C4-2B (cell line): ENCODE measurements around the gene OR2F2.

ENCODE experiments used
- H3K27ac ChIP-seq: fragments of 450-650 bp; 2 replicates; pipeline ENCODE4 v1.5.1; 2017
- ZFX ChIP-seq: fragments of 450-650 bp; IDR thresholded peaks from 2 replicates; pipeline ENCODE4 v1.6.1; 2017
- TF ChIP-seq, protein P1 (sequence below): fragments of 450-650 bp; conservative IDR thresholded peaks from 2 replicates; pipeline ENCODE4 v1.5.1; 2017; ENCODE audit warnings: mild to moderate bottlenecking

OR2F2 gene

DNA sequence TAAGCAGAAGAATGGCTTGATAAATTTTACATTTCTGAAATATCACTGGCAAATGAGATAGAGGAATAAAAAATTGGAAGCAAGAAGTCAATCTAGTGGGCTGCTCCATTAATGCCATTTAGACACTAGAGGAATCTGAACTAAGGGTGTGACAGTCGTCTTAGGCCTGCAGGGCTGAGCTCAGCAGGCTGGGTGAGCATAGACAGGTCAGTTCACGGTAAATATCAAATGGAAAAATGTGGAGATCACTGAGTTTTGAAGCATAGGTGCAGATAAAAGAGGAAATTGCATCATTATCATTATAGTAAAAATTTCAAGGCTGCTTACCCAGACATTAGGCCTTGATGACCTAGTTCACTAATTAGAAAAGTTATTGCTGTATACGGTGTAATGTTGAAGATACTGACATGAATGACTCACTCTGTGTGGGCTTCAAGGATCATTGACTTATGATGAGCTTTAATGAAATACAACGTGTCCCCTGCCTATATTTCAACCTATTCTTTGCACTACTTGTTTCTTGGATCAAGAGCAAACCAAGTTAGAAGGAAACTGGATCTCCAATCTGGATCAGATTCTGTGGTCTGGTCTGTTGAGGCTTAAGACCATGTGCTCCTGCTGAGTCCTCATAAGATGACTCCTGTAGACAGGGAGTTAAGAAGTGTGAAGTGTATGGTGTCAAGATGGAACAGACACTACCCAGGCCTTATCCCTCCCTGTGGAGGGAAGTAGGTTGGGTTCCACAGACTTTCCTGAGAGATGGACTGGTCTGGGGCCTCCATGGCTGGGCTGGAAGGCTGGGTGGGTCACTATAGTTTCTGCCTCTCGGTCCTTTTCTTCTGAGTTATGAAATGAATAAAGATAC is 3.6 kb downstream of the OR2F2 start:
- no peak overlapping the region for H3K27ac ChIP-seq
- TF ChIP-seq, protein P1, sequence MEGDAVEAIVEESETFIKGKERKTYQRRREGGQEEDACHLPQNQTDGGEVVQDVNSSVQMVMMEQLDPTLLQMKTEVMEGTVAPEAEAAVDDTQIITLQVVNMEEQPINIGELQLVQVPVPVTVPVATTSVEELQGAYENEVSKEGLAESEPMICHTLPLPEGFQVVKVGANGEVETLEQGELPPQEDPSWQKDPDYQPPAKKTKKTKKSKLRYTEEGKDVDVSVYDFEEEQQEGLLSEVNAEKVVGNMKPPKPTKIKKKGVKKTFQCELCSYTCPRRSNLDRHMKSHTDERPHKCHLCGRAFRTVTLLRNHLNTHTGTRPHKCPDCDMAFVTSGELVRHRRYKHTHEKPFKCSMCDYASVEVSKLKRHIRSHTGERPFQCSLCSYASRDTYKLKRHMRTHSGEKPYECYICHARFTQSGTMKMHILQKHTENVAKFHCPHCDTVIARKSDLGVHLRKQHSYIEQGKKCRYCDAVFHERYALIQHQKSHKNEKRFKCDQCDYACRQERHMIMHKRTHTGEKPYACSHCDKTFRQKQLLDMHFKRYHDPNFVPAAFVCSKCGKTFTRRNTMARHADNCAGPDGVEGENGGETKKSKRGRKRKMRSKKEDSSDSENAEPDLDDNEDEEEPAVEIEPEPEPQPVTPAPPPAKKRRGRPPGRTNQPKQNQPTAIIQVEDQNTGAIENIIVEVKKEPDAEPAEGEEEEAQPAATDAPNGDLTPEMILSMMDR, result no peak
- TF ChIP-seq ZFX, result no peak

DNA sequence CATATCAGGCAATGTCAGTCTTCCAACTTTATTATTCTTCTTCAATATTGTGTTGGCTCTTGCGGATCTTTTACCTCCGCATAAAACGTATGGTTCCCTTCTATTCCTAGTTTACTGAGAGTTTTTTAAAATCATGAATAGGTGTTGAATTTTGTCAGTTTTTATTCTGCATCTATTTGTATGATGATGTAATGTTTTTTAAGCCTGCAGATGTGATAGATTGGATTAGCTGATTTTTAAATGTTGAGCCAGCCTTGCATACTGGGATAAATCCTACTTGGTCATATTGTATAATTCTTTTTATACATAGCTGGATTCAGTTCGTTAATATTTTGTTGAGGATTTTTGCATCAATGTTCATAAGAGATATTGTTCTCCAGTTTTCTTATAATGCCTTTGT is 10.4 kb downstream of the OR2F2 start:
- TF ChIP-seq, protein P1, result no peak
- no peak for TF ChIP-seq ZFX
- H3K27ac ChIP-seq, result no peak overlapping the region

DNA sequence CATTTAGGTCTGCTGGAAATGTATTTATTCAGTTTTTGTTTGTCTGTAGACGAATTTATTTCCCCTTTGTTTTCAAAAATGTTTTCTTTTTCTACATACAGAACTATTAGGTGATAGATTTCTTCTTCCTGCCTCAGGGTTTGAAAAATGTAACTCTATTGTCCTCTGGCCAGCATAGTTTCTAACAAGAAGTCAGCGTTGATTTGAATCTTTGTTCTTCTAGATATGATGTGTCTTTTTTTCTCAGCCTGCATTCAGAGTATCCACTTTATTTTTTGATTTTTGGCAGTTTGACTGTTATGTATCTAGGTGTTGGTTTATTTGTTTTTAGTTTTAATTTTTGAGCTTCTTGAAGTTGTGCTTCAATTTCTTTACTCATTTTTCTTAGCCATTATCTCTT is 12.1 kb downstream of the OR2F2 start:
- H3K27ac ChIP-seq, result no peak overlapping the region
- TF ChIP-seq, protein P1, result no peak
- no peak for TF ChIP-seq ZFX

DNA sequence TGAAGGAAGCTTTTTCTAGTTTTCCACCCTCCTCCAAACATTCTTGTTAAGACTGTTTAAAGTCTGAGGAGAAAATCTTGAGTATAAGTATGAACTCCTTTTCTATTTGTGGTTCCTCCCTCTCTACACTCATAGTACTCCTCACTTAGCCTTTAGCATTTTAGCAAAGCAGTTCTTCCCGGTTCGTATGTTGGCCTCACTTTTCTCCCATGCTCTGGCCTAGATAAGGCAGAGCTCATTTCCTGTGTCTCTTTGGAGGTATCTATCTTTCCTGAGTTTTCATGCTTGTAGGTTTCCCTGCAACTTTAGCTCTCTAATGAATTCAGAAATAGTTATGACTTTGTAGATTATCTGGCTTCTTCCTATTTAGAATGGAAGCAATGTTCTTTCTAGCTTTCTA is 13.7 kb downstream of the OR2F2 start:
- no peak for TF ChIP-seq ZFX
- TF ChIP-seq, protein P1, result no peak
- no peak overlapping the region for H3K27ac ChIP-seq

DNA sequence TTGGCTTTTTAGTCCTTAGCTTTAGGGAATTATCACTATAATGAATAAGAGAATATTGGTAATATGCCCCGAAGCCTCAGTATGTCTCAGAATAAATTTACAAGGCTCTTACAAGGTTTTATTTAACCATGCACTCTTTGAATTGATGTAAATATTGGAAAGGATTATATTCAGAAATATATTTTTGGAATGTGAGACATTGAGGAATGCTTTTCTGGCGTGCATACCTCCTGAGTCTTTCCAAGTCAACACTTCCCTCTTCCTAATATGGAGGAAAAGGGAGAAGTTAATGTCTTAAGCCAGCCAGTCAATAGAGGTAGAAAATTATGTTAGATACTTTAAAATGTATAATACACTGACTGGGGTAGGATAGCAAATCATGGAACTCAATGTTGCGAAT is 18.4 kb downstream of the OR2F2 start:
- TF ChIP-seq, protein P1, result no peak
- no peak for TF ChIP-seq ZFX
- H3K27ac ChIP-seq, result no peak overlapping the region

DNA sequence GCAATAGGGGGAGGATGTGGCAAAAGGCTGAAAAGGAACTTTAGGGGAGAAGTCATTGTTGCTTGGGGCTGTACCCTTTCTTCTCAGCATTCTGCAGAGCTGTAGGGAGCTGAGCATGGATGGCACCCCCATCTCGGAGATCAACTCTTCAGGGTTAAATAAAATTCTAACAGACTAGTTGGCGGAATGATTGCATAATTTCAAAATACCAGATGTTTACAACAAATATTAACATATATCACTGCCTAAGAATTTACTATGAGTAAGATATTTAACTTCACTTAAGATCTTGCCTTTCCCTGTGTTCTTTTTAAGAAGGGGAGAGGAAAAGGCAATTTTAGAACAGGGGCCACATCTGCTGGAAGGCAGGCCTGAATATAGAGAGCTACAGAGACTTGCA is 19.1 kb downstream of the OR2F2 start:
- H3K27ac ChIP-seq, result no peak overlapping the region
- no peak for TF ChIP-seq ZFX
- TF ChIP-seq, protein P1, result no peak

DNA sequence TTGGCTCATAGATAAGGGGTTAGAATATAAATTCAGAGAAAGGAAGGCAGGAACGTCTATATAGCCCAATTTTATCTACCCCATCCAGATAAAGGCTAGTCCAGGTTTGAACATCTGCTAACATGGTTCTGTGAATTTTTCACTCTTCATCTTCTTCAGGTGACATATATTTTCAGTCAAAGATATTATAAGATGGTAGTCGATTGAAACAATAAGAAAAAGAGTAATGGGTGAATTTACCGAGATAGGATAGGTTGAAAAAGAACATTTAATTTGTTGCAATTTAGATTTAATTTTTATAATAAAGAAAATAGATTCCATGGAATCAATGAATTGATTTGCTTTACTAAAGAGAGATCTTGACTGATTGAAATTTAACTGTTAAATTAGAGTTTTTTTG is 19.5 kb downstream of the OR2F2 start, which contains the start of gene OR2F1:
TSS of gene OR2F1 (plus strand) at position 301 of the 400 bp plus-strand sequence. CDS start 5,127 bp downstream, outside the sequence.
- TF ChIP-seq ZFX, result no peak
- TF ChIP-seq, protein P1, result no peak
- no peak within 1 kb of the TSS for H3K27ac ChIP-seq
